ENCODE data around the gene ZGPAT. TPM values are rescaled to one million over a fixed set of nuclear protein-coding genes. Genes with fewer than 3 reads are reported as not detected.

The ZGPAT gene
- total and polyA plus RNA-seq, 2 of the 8 experiments (the other 6 are each of a cell fraction or from before 2014, with no cell fraction given), result 14.5 to 21.4 TPM

- Histone ChIP-seq H2BK15ac (ENCODE audit: low read length) (peak overlapping the region; percentile 46; the same call in 1 of the 2 replicates), H3K9ac (replicated peaks in 1 of 4; ENCODE audit: extremely low read depth in 1 of 4, low read depth in 3 of 4, low read length in 3 of 4) (peak overlapping the region; percentile 49 to 78 (median 52); a peak in 6 of 7 replicates), H2AFZ (ENCODE audit: low read length) (no peak overlapping the region), H3K14ac (ENCODE audit: insufficient read length) (no peak overlapping the region), H3K18ac (ENCODE audit: extremely low read depth, low read length) (peak overlapping the region; percentile 60), H3K23me2 (ENCODE audit: low read depth, low read length) (peaks cover 13% of the 10 kb centered on the region; the same call in 1 of the 2 replicates), H2BK5ac (ENCODE audit: low read depth, low read length) (peak overlapping the region; percentile 78), H2BK12ac (ENCODE audit: low read depth, low read length) (no peak overlapping the region), H4K8ac (ENCODE audit: extremely low read depth, insufficient read depth, low read length) (peak overlapping the region; percentile 93; the same call in 1 of the 2 replicates), H4K5ac (ENCODE audit: insufficient read length, low read depth, low read length) (no peak overlapping the region), H3K27me3 (replicated peaks in 1 of 4; ENCODE audit: control insufficient read depth in 3 of 4, extremely low read depth in 1 of 4, insufficient read depth in 3 of 4, low read length in 3 of 4) (peaks cover 0 to 12% (median 8%) of the 10 kb centered on the region in 4 experiments; a peak in 4 of 7 replicates), H3K56ac (replicated peaks; ENCODE audit: insufficient read length, low read depth, low read length) (peak overlapping the region; percentile 14), H3K4me1 (replicated peaks in 1 of 4; ENCODE audit: control insufficient read depth in 3 of 4, insufficient read depth in 4 of 4, low read length in 3 of 4) (peaks cover 0 to 20% (median 11%) of the 10 kb centered on the region in 4 experiments; a peak in 6 of 7 replicates), H3K9me3 (ENCODE audit: insufficient read depth in 2 of 2, low read depth in 1 of 2, low read length in 1 of 2) (no peaks in the 10 kb centered on the region), H3K36me3 (ENCODE audit: control insufficient read depth in 2 of 4, insufficient read depth in 4 of 4, low read length in 3 of 4) (peaks cover 0 to 11% (median 5%) of the 10 kb centered on the region in 4 experiments; a peak in 2 of 8 replicates), H3K23ac (ENCODE audit: insufficient read length) (no peak overlapping the region), H3K27ac (ENCODE audit: low read depth, low read length) (no peak overlapping the region), H2AK5ac (ENCODE audit: low read depth, low read length) (no peak overlapping the region), H3K79me2 (ENCODE audit: control insufficient read depth in 1 of 2, insufficient read depth in 2 of 2, low read length in 2 of 2) (no peaks in the 10 kb centered on the region), H3K4me3 (ENCODE audit: extremely low read depth in 1 of 4, insufficient read depth in 2 of 4, low read depth in 3 of 4, low read length in 4 of 4) (peak overlapping the region; percentile 49 to 83 (median 60)), H3K4ac (replicated peaks; ENCODE audit: insufficient read length, low read depth, low read length) (peak overlapping the region; percentile 11), H3K4me2 (ENCODE audit: insufficient read depth in 1 of 2, low read depth in 2 of 2, low read length in 2 of 2) (peak overlapping the region; percentile 70 to 75), H2BK20ac (ENCODE audit: low read length) (no peak overlapping the region), H4K20me1 (replicated peaks in 1 of 2; ENCODE audit: control insufficient read depth in 1 of 2, insufficient read depth in 2 of 2, low read length in 2 of 2) (peaks cover 0 to 14% of the 10 kb centered on the region in 2 experiments), H2BK120ac (replicated peaks; ENCODE audit: low read depth, low read length) (no peak overlapping the region), H3K79me1 (ENCODE audit: low read depth, low read length) (no peaks in the 10 kb centered on the region), H4K91ac (replicated peaks; ENCODE audit: insufficient read length, low read length) (peak overlapping the region; percentile 54)
- 8% methylated on average over 25 of the region's 29 CpGs; no CpG with 5 or more reads in 1 of the 2 experiments for WGBS, 2 experiments (ENCODE audit: extremely low coverage in 1 of 2, insufficient coverage in 1 of 2, insufficient read length in 1 of 2, insufficient replicate concordance in 2 of 2, low coverage in 1 of 2, low lambda C conversion rate in 2 of 2, missing lambda C conversion rate in 1 of 2)
- ChIA-PET CTCF (ENCODE audit: partially characterized antibody) (interaction anchor here (0.8 to 2.2 kb wide), 9 partner anchors 15 to 233 kb away, joined by 3 to 18 read pairs (median 5); partner anchors contain the start of gene TPD52L2), POLR2A (ENCODE audit: partially characterized antibody) (interaction anchor here (0.8 to 2.6 kb wide), 11 partner anchors 10 to 218 kb away, joined by 3 to 23 read pairs (median 4); partner anchors contain the start of genes ARFRP1, RTEL1, TPD52L2 and ZGPAT)
- DNase-seq (ENCODE audit: low read depth in 1 of 2, low spot score in 2 of 2), result peak in 1 of 2 experiments; percentile 86
- FAIRE-seq, result no peak
- TF ChIP-seq BACH1 (IDR thresholded peaks at IDR 0.05; ENCODE audit: low read length), result peak; percentile 17; the same call in 1 of the 2 replicates
- no peak for TF ChIP-seq TEAD4 (IDR thresholded peaks at IDR 0.05; ENCODE audit: low read depth, low read length)
- no peak for TF ChIP-seq NANOG (IDR thresholded peaks at IDR 0.05; ENCODE audit: insufficient read depth, low read depth, low read length, poor library complexity, severe bottlenecking)
- TF ChIP-seq TAF1 (IDR thresholded peaks at IDR 0.05; ENCODE audit: low read depth, low read length), result 0 out of 2 replicates have a peak, but pooled peaks have one; percentile 8
- TF ChIP-seq RXRA (IDR thresholded peaks at IDR 0.05; ENCODE audit: insufficient read depth, low read depth, low read length), result no peak
- no peak for TF ChIP-seq JUN (IDR thresholded peaks at IDR 0.05; ENCODE audit: low read depth, low read length)
- peak; percentile 3 for TF ChIP-seq KDM4A (IDR thresholded peaks at IDR 0.05; ENCODE audit: low read depth, low read length, severe bottlenecking)
- TF ChIP-seq RAD21 (IDR thresholded peaks at IDR 0.05 in 1 of 2, conservative IDR thresholded peaks at IDR 0.05 in 1 of 2; ENCODE audit: low read depth in 2 of 2, low read length in 2 of 2), result 0 out of 4 replicates have a peak, but pooled peaks of 1 of the 2 experiments have one; percentile 6
These were observed 33.0 kb downstream of the ZGPAT start for GRCh38 chr20:63740627-63741353.

Measured in H1 (cell line).